Articular chondrocyte of knee joint (primary cell): ENCODE data around the gene OR1E2. TPM values are rescaled to one million over a fixed set of nuclear protein-coding genes. Genes with fewer than 3 reads are reported as not detected.

ENCODE experiments used
- total RNA-seq: library from RNA; depleted of rRNA; stranded (reverse); fragments of >200 nt; gene quantifications from 2 replicates; pipeline ENCODE4 v1.2.3, GENCODE V29; 2012

The OR1E2 gene, protein sequence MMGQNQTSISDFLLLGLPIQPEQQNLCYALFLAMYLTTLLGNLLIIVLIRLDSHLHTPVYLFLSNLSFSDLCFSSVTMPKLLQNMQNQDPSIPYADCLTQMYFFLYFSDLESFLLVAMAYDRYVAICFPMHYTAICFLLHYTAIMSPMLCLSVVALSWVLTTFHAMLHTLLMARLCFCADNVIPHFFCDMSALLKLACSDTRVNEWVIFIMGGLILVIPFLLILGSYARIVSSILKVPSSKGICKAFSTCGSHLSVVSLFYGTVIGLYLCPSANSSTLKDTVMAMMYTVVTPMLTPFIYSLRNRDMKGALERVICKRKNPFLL
- 0.13 TPM in 1 of 2 replicates, not detected in the other for total RNA-seq

GRCh38 chr17:3433741-3434140 lies at the start of gene OR1E2:
TSS of gene OR1E2 (minus strand) at chr17:3433841. CDS start at chr17:3433841, 0 bp downstream.

DNA sequence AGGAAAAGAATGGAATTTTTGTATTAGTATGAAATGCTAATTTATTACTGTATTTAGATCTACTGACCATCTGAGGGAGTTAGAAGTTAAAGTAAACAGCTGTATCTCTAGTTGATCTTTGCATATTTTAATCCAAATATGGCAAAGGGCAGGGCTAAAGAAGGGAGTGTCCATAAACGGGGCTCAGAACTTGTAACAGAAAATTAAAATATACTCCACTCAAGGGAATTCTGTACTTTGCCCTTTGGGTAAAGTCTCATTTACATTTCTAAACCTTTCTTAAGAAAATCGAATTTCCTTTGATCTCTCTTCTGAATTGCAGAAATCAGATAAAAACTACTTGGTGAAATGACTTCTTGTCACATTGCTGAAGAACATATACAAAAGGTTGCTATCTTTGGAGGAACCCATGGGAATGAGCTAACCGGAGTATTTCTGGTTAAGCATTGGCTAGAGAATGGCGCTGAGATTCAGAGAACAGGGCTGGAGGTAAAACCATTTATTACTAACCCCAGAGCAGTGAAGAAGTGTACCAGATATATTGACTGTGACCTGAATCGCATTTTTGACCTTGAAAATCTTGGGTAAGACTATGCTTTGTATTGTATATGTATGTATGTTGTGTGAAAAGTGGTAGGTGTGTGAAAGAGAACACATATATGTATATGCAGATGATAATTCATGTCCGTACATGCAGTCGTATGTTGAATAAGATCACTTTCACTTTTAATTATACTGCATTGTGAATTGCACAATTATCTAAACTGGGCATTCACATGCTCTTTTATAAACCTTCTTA lies 42.4 kb upstream of the OR1E2 start, which contains the start of gene ASPA:
ASPA (plus strand) TSS at position 186 of the 799 bp plus-strand sequence; CDS start at position 349, 163 bp downstream.

GRCh38 chr17:3471599-3471998 lies 38.0 kb upstream of the OR1E2 start, which contains the start of gene SPATA22:
TSS of gene SPATA22 (minus strand) at chr17:3471819. CDS start at chr17:3469325, 2,494 bp downstream.

DNA sequence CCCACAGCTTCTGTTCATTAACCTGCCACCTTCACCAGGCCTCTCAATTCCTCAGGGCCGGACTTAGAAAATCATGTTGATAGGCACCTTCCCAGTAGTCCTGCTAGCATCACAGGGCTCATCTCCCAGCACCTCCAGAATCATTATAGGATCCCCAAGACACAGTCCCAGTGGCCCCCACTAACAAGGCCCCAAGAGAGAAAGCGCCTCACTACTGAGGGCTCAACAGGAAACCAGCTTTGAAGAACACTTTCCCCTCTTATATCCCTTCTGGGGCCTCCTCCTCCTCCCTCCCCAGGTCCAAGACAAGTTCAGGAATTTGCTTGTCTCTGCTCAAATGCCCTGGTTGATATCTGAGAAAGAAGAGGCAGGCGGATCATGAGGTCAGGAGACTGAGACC lies 22.6 kb downstream of the OR1E2 start, which contains the start of gene OR3A3:
OR3A3 (plus strand) TSS at position 301 of the 400 bp plus-strand sequence.

GRCh38 chr17:3398310-3398709 lies 35.3 kb downstream of the OR1E2 start, which contains the start of gene OR1E1:
TSS of gene OR1E1 (minus strand) at chr17:3398410. CDS start at chr17:3398410, 0 bp downstream.

DNA sequence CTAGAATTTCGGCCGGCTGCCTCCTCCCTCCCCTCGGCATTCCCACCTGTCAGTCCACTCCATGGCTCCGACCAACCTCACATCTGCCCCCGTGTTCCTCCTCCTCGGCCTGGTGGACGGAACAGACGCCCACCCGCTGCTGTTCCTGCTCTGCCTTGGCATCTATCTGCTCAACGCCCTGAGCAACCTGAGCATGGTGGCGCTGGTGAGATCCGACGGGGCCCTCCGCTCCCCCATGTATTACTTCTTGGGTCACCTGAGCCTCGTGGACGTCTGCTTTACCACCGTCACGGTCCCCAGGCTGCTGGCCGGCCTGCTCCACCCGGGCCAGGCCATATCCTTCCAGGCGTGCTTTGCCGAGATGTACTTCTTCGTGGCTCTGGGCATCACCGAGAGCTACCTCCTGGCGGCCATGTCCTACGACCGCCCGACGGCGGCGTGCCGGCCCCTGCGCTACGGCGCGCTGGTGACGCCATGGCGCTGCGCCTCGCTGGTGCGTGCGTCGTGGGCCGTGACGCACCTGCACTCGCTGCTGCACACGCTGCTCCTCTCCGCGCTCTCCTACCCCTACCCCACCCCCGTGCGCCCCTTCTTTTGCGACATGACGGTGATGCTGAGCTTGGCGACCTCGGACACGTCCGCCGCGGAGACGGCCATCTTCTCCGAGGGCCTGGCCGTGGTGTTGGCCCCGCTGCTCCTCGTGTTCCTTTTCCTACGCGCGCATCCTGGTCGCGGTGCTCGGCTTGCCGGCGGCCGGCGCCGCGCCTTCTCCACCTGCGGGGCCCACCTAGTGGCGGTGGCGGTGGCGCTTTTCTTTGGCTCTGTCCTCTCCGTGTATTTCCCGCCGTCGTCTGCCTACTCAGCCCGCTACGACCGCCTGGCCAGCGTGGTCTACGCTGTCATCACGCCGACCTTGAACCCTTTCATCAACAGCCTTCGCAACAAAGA lies 47.5 kb downstream of the OR1E2 start, which contains the start of gene OR3A2:
OR3A2 (minus strand) TSS at position 440 of the 948 bp plus-strand sequence.

Other genes with a start within 250 kb of the OR1E2 start
- gene OR1A2, start 236.3 kb downstream of the OR1E2 start, total RNA-seq: not detected in 2 replicates
- not detected in 2 replicates for gene OR1A1, start 226.2 kb downstream of the OR1E2 start, total RNA-seq
- 0.13 TPM in 1 of 2 replicates, not detected in the other for gene OR3A1, start 135.5 kb downstream of the OR1E2 start, total RNA-seq
- 0.26 TPM in 1 of 2 replicates, not detected in the other for gene OR3A2, start 47.5 kb downstream of the OR1E2 start, total RNA-seq
- gene OR1E1, start 35.4 kb downstream of the OR1E2 start, total RNA-seq: not detected in 2 replicates
- gene OR3A3, start 22.5 kb downstream of the OR1E2 start, total RNA-seq: not detected in 2 replicates
- 1.3 TPM in 1 of 2 replicates, not detected in the other for gene SPATA22, start 38.0 kb upstream of the OR1E2 start, total RNA-seq
- 0.26 and 0.97 TPM in 2 replicates for gene ASPA, start 42.2 kb upstream of the OR1E2 start, total RNA-seq
- gene TRPV3, start 124.0 kb upstream of the OR1E2 start, total RNA-seq: 0.91 and 2.2 TPM in 2 replicates
- 2.0 and 2.5 TPM in 2 replicates for gene TRPV1, start 175.6 kb upstream of the OR1E2 start, total RNA-seq
- gene SHPK, start 202.4 kb upstream of the OR1E2 start, total RNA-seq: 11.8 and 14.1 TPM in 2 replicates
- 12.6 and 23.1 TPM in 2 replicates for gene CTNS, start 202.9 kb upstream of the OR1E2 start, total RNA-seq
- 127 and 146 TPM in 2 replicates for gene TAX1BP3, start 234.7 kb upstream of the OR1E2 start, total RNA-seq
- 11.5 and 12.5 TPM in 2 replicates for gene EMC6, start 235.0 kb upstream of the OR1E2 start, total RNA-seq